PC-3 (cell line): ENCODE results near the gene PRRC2B. TPM values are rescaled to one million over a fixed set of nuclear protein-coding genes. Genes with fewer than 3 reads are reported as not detected.

Source experiments
- ATAC-seq: fragments of 200-7000 bp; cut with Tn5 transposase; 2 replicates; pipeline ENCODE4 v1.9.1; 2020; ENCODE audit warnings: mild to moderate bottlenecking, moderate library complexity
- BruUV-seq: library from RNA; stranded (reverse); fragments of 400-500 nt; replicated peaks from 2 replicates; lab custom pipeline; 2021; lab: Mats Ljungman, UMichigan
- CTCF ChIA-PET: fragments of 300-600 bp; sonication (Branson Sonifier 250); formaldehyde crosslinking; loops from one replicate; lab custom pipeline; 2022; ENCODE audit warnings: antibody characterized with exemption; lab: Charles Lee
- POLR2A ChIA-PET: fragments of 300-600 bp; sonication (Branson Sonifier 250); formaldehyde crosslinking; loops from one replicate; lab custom pipeline; 2022; ENCODE audit warnings: antibody characterized with exemption; ENCODE audit not compliant: unreplicated experiment; lab: Charles Lee
- DNase-seq: peaks from one replicate; pipeline ENCODE4 v3.0.0-alpha.2; 2015
- H2AFZ ChIP-seq: fragments of 300-600 bp; sonication (generic); 2 replicates; pipeline ENCODE4 v1.6.0; 2016; ENCODE audit warnings: antibody characterized with exemption, low read length
- H3F3A ChIP-seq: fragments of 300-600 bp; sonication (generic); one replicate; pipeline ENCODE4 v1.6.0; 2017; ENCODE audit warnings: antibody characterized with exemption, low read length, control low read depth, mild to moderate bottlenecking; ENCODE audit not compliant: unreplicated experiment
- H3K27ac ChIP-seq: fragments of 300-600 bp; sonication (generic); 2 replicates; pipeline ENCODE4 v1.5.1; 2016; ENCODE audit warnings: mild to moderate bottlenecking, low read length
- H3K27me3 ChIP-seq: fragments of 300-600 bp; sonication (generic); 2 replicates; pipeline ENCODE4 v1.6.1; 2016; ENCODE audit warnings: low read length, mixed read lengths
- H3K36me3 ChIP-seq: fragments of 300-600 bp; sonication (generic); 2 replicates; pipeline ENCODE4 v1.6.1; 2016; ENCODE audit warnings: low read depth, mixed run types, low read length, mixed read lengths
- H3K4me1 ChIP-seq: fragments of 300-600 bp; sonication (generic); 2 replicates; pipeline ENCODE4 v1.5.1; 2016; ENCODE audit warnings: low read length; ENCODE audit not compliant: insufficient read depth
- H3K4me2 ChIP-seq: fragments of 300-600 bp; sonication (generic); 2 replicates; pipeline ENCODE4 v1.6.0; 2016; ENCODE audit warnings: low read length
- H3K4me3 ChIP-seq: fragments of 300-600 bp; sonication (generic); 2 replicates; pipeline ENCODE4 v1.5.1; 2016; ENCODE audit warnings: mild to moderate bottlenecking, low read length, mixed read lengths
- H3K79me2 ChIP-seq: fragments of 300-600 bp; sonication (generic); 2 replicates; pipeline ENCODE4 v1.6.1; 2017; ENCODE audit warnings: low read length, mixed read lengths
- H3K9ac ChIP-seq: fragments of 300-600 bp; sonication (generic); 2 replicates; pipeline ENCODE4 v1.6.0; 2016; ENCODE audit warnings: mild to moderate bottlenecking, low read length
- H3K9me2 ChIP-seq: fragments of 300-600 bp; sonication (generic); replicated peaks from 2 replicates; pipeline ENCODE4 v1.6.1; 2016; ENCODE audit warnings: mixed run types, low read length, mixed read lengths
- H3K9me3 ChIP-seq: fragments of 300-600 bp; sonication (generic); 2 replicates; pipeline ENCODE4 v1.6.1; 2016; ENCODE audit warnings: low read length, mixed read lengths
- H4K20me1 ChIP-seq: fragments of 300-600 bp; sonication (generic); 2 replicates; pipeline ENCODE4 v1.6.1; 2016; ENCODE audit warnings: low read length, mixed read lengths
- EZH2 ChIP-seq: fragments of 300-600 bp; sonication (generic); IDR thresholded peaks from one replicate; pipeline ENCODE4 v1.6.1; 2017; ENCODE audit warnings: antibody characterized with exemption, mild to moderate bottlenecking, low read length; ENCODE audit not compliant: unreplicated experiment
- EZH2phosphoT487 ChIP-seq: fragments of 300-600 bp; sonication (generic); IDR thresholded peaks from 2 replicates; pipeline ENCODE4 v1.6.1; 2018; ENCODE audit warnings: mild to moderate bottlenecking, antibody characterized with exemption, low read length, borderline replicate concordance
- intact Hi-C: fragments of 100-400 bp; cut with micrococcal nuclease; formaldehyde crosslinking; loops from 2 replicates; pipeline ENCODE4 v1.9.0; 2023
- total RNA-seq: library from RNA; depleted of rRNA; stranded (reverse); fragments of >200 nt; gene quantifications from 2 replicates; pipeline ENCODE4 v1.2.3, GENCODE V29; 2014
- TF ChIP-seq, protein P1 (sequence below): fragments of 300-600 bp; sonication (generic); conservative IDR thresholded peaks from 2 replicates; pipeline ENCODE4 v1.5.1; 2017; ENCODE audit warnings: antibody characterized with exemption, low read depth, mild to moderate bottlenecking, low read length

The PRRC2B gene
- total RNA-seq, 1 experiment from 2014 or later: 46.9 TPM

GRCh38 chr9:131417264-131418142 lies 23.6 kb downstream of the PRRC2B start:
- POLR2A ChIA-PET: no interaction called here

DNA sequence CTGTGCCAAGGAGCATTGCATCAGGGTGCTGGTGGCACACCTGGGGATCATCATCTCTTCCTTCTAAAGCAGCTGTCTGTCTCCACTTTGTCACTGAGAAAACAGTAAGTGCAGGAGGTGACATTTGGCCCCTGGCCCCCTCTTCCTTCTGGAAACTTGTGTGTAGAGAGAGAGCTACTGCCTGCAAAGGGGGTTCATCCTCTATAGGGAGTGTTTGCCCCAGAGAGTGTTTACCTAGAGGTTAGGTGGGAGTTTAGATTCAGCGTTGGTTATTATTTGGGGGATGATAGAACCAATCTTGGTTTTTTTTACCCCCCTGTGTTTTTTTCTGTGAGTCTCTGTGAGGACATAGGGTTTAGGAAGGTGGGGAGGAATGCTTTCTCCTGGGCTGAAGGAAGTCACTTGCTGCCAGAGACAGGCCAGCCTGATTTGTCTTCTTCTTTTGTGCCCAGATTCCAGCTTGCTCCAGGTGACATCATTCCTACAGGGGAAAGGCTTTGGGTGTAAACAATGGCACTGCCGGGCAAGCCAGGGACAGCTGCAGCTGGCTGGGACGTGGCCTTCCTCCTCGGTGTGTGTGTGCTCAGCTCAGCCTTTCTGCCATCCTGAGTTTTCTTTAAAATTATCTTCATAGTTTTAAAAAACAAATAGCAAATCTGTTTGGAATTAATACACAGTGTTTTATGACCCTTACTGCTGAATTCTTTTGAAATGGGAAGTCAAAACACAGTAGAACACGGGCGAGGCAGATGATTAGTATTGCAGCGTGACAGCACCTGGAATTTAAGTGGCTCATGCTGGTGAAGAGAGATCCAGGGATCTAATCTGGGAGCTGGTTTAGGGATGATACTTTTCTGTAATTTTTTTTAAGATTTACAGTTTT lies 24.5 kb downstream of the PRRC2B start:
- H3K4me1 ChIP-seq: peaks cover 17% of the 10 kb centered on the region
- no peak overlapping the region for H3K27ac ChIP-seq
- no peak overlapping the region for H3K4me2 ChIP-seq
- no peaks in the 10 kb centered on the region for H3F3A ChIP-seq
- H3K4me3 ChIP-seq: no peak overlapping the region
- no peaks in the 10 kb centered on the region for H3K27me3 ChIP-seq
- no peak for DNase-seq
- no peak overlapping the region for H2AFZ ChIP-seq
- no peak overlapping the region for H3K9ac ChIP-seq
- H3K9me2 ChIP-seq: no peaks in the 10 kb centered on the region
- peaks cover 69% of the 10 kb centered on the region for H4K20me1 ChIP-seq
- no TSS peak for BruUV-seq
- ChIA-PET CTCF (interaction anchor here (0.6 kb wide), 1 partner anchor 62 kb away, joined by 3 read pairs; no protein-coding TSS in a partner anchor), POLR2A (no interaction called here)
- H3K9me3 ChIP-seq: no peaks in the 10 kb centered on the region
- no peak for ATAC-seq
- no peaks in the 10 kb centered on the region for H3K36me3 ChIP-seq
- intact Hi-C loops: no loop called here
- TF ChIP-seq, protein P1, sequence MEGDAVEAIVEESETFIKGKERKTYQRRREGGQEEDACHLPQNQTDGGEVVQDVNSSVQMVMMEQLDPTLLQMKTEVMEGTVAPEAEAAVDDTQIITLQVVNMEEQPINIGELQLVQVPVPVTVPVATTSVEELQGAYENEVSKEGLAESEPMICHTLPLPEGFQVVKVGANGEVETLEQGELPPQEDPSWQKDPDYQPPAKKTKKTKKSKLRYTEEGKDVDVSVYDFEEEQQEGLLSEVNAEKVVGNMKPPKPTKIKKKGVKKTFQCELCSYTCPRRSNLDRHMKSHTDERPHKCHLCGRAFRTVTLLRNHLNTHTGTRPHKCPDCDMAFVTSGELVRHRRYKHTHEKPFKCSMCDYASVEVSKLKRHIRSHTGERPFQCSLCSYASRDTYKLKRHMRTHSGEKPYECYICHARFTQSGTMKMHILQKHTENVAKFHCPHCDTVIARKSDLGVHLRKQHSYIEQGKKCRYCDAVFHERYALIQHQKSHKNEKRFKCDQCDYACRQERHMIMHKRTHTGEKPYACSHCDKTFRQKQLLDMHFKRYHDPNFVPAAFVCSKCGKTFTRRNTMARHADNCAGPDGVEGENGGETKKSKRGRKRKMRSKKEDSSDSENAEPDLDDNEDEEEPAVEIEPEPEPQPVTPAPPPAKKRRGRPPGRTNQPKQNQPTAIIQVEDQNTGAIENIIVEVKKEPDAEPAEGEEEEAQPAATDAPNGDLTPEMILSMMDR: no peak
- TF ChIP-seq EZH2phosphoT487: no peak
- no peak for TF ChIP-seq EZH2
- peaks cover 100% of the 10 kb centered on the region for H3K79me2 ChIP-seq

More at GRCh38 chr9:131417264-131418142, 23.6 kb downstream of the PRRC2B start:
- H3K4me3 ChIP-seq: no peak overlapping the region
- no peaks in the 10 kb centered on the region for H3K9me2 ChIP-seq
- no peak overlapping the region for H3K9ac ChIP-seq
- ATAC-seq (no peak), DNase-seq (no peak)
- no peak overlapping the region for H3K27ac ChIP-seq
- TF ChIP-seq EZH2 (no peak), EZH2phosphoT487 (no peak)
- TF ChIP-seq, protein P1: no peak
- H3F3A ChIP-seq: no peaks in the 10 kb centered on the region
- intact Hi-C loops: no loop called here
- H3K79me2 ChIP-seq: peaks cover 100% of the 10 kb centered on the region
- H4K20me1 ChIP-seq: peaks cover 66% of the 10 kb centered on the region
- BruUV-seq: no TSS peak
- CTCF ChIA-PET: no interaction called here
- H3K4me2 ChIP-seq: no peak overlapping the region
- no peak overlapping the region for H2AFZ ChIP-seq
- H3K4me1 ChIP-seq: peaks cover 9% of the 10 kb centered on the region
- no peaks in the 10 kb centered on the region for H3K27me3 ChIP-seq
- H3K9me3 ChIP-seq: no peaks in the 10 kb centered on the region
- H3K36me3 ChIP-seq: no peaks in the 10 kb centered on the region
